ENCODE results near the gene FBXO36. TPM values are rescaled to one million over a fixed set of nuclear protein-coding genes. Genes with fewer than 3 reads are reported as not detected.

FBXO36 gene
- total RNA-seq, 1 experiment from 2014 or later = 3.6 TPM

- Histone ChIP-seq H3K4me1 (ENCODE audit: insufficient read depth, low read length) (peaks cover 11% of the 10 kb centered on the region), H3K79me2 (ENCODE audit: low read length) (peaks cover 92% of the 10 kb centered on the region), H3F3A (ENCODE audit: low read length, unreplicated experiment) (no peaks in the 10 kb centered on the region), H3K4me3 (ENCODE audit: low read length) (no peak overlapping the region), H2AFZ (ENCODE audit: low read length) (no peak overlapping the region), H3K27me3 (ENCODE audit: low read length) (no peaks in the 10 kb centered on the region), H3K9ac (ENCODE audit: low read length) (no peak overlapping the region), H4K20me1 (ENCODE audit: low read length) (peaks cover 16% of the 10 kb centered on the region), H3K9me3 (ENCODE audit: low read length) (no peaks in the 10 kb centered on the region), H3K27ac (ENCODE audit: low read length) (no peak overlapping the region), H3K36me3 (ENCODE audit: low read depth, low read length) (no peaks in the 10 kb centered on the region; the same call in 1 of the 2 replicates), H3K4me2 (ENCODE audit: low read length) (no peak overlapping the region), H3K9me2 (replicated peaks; ENCODE audit: low read length) (no peaks in the 10 kb centered on the region)
- ChIA-PET POLR2A (ENCODE audit: unreplicated experiment) (no interaction called here), CTCF (no interaction called here)
- BruUV-seq (replicated peaks) = no TSS peak
- ATAC-seq = no peak
- intact Hi-C loops (cut with micrococcal nuclease) = no loop called here
- TF ChIP-seq EZH2phosphoT487 (IDR thresholded peaks at IDR 0.05; ENCODE audit: borderline replicate concordance, low read length) (no peak), EZH2 (IDR thresholded peaks at IDR 0.05; ENCODE audit: low read length, unreplicated experiment) (no peak)
- TF ChIP-seq, protein P1, sequence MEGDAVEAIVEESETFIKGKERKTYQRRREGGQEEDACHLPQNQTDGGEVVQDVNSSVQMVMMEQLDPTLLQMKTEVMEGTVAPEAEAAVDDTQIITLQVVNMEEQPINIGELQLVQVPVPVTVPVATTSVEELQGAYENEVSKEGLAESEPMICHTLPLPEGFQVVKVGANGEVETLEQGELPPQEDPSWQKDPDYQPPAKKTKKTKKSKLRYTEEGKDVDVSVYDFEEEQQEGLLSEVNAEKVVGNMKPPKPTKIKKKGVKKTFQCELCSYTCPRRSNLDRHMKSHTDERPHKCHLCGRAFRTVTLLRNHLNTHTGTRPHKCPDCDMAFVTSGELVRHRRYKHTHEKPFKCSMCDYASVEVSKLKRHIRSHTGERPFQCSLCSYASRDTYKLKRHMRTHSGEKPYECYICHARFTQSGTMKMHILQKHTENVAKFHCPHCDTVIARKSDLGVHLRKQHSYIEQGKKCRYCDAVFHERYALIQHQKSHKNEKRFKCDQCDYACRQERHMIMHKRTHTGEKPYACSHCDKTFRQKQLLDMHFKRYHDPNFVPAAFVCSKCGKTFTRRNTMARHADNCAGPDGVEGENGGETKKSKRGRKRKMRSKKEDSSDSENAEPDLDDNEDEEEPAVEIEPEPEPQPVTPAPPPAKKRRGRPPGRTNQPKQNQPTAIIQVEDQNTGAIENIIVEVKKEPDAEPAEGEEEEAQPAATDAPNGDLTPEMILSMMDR (conservative IDR thresholded peaks at IDR 0.05; ENCODE audit: low read depth, low read length) = no peak
- no peak for DNase-seq
Measured at GRCh38 chr2:229889023-229889422, 33.3 kb upstream of the FBXO36 start.

DNA sequence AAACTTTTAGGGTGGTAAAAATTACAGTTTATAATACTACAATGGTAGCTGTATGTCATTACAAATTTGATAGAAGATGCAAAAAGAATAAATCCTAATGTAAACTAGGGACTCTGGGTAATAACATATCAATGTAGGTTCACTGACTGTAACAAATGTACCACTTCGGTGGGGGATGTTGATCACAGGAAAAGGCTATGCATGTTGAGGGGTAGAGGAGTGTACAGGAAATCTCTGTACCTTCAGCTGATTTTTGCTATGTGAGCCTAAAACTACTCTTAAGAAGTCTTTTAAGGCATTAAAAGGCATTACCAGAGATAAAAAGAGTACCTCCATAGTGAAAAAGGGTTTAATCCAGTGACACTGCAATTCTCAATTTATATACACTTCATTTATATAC is 25.4 kb upstream of the FBXO36 start:
- H3K4me2 ChIP-seq (ENCODE audit: low read length) = no peak overlapping the region
- H3K9me3 ChIP-seq (ENCODE audit: low read length) = no peaks in the 10 kb centered on the region
- peaks cover 7% of the 10 kb centered on the region for H3K4me1 ChIP-seq (ENCODE audit: insufficient read depth, low read length)
- no peaks in the 10 kb centered on the region for H3K9me2 ChIP-seq (replicated peaks; ENCODE audit: low read length)
- H3F3A ChIP-seq (ENCODE audit: low read length, unreplicated experiment) = no peaks in the 10 kb centered on the region
- no peak overlapping the region for H2AFZ ChIP-seq (ENCODE audit: low read length)
- H3K9ac ChIP-seq (ENCODE audit: low read length) = no peak overlapping the region
- H4K20me1 ChIP-seq (ENCODE audit: low read length) = 0 out of 2 replicates have a peak, but pooled peaks cover 17% of the 10 kb centered on the region
- DNase-seq (no peak), ATAC-seq (no peak)
- H3K36me3 ChIP-seq (ENCODE audit: low read depth, low read length) = peaks cover 7% of the 10 kb centered on the region
- H3K27ac ChIP-seq (ENCODE audit: low read length) = no peak overlapping the region
- CTCF ChIA-PET = no interaction called here
- intact Hi-C loops (cut with micrococcal nuclease) = no loop called here
- BruUV-seq (replicated peaks) = no TSS peak
- H3K79me2 ChIP-seq (ENCODE audit: low read length) = peaks cover 98% of the 10 kb centered on the region
- POLR2A ChIA-PET (ENCODE audit: unreplicated experiment) = no interaction called here
- H3K27me3 ChIP-seq (ENCODE audit: low read length) = no peaks in the 10 kb centered on the region
- TF ChIP-seq EZH2phosphoT487 (IDR thresholded peaks at IDR 0.05; ENCODE audit: borderline replicate concordance, low read length) (no peak), EZH2 (IDR thresholded peaks at IDR 0.05; ENCODE audit: low read length, unreplicated experiment) (no peak)
- TF ChIP-seq, protein P1 (conservative IDR thresholded peaks at IDR 0.05; ENCODE audit: low read depth, low read length) = no peak
- no peak overlapping the region for H3K4me3 ChIP-seq (ENCODE audit: low read length)

- no TSS peak for BruUV-seq (replicated peaks)
- no peak overlapping the region for H2AFZ ChIP-seq (ENCODE audit: low read length)
- intact Hi-C loops (cut with micrococcal nuclease) = no loop called here
- peaks cover 24% of the 10 kb centered on the region; the same call in 1 of the 2 replicates for H4K20me1 ChIP-seq (ENCODE audit: low read length)
- no peaks in the 10 kb centered on the region for H3K9me3 ChIP-seq (ENCODE audit: low read length)
- H3K4me2 ChIP-seq (ENCODE audit: low read length) = no peak overlapping the region
- H3K36me3 ChIP-seq (ENCODE audit: low read depth, low read length) = peaks cover 7% of the 10 kb centered on the region
- no peaks in the 10 kb centered on the region for H3F3A ChIP-seq (ENCODE audit: low read length, unreplicated experiment)
- no peak overlapping the region for H3K9ac ChIP-seq (ENCODE audit: low read length)
- ChIA-PET CTCF (no interaction called here), POLR2A (ENCODE audit: unreplicated experiment) (no interaction called here)
- no peaks in the 10 kb centered on the region for H3K27me3 ChIP-seq (ENCODE audit: low read length)
- DNase-seq (no peak), ATAC-seq (no peak)
- peaks cover 13% of the 10 kb centered on the region for H3K4me1 ChIP-seq (ENCODE audit: insufficient read depth, low read length)
- peaks cover 97% of the 10 kb centered on the region for H3K79me2 ChIP-seq (ENCODE audit: low read length)
- no peak overlapping the region for H3K27ac ChIP-seq (ENCODE audit: low read length)
- no peak overlapping the region for H3K4me3 ChIP-seq (ENCODE audit: low read length)
- no peaks in the 10 kb centered on the region for H3K9me2 ChIP-seq (replicated peaks; ENCODE audit: low read length)
- TF ChIP-seq, protein P1 (conservative IDR thresholded peaks at IDR 0.05; ENCODE audit: low read depth, low read length) = no peak
- TF ChIP-seq EZH2phosphoT487 (IDR thresholded peaks at IDR 0.05; ENCODE audit: borderline replicate concordance, low read length) (no peak), EZH2 (IDR thresholded peaks at IDR 0.05; ENCODE audit: low read length, unreplicated experiment) (no peak)
Measured at GRCh38 chr2:229899604-229900003, 22.7 kb upstream of the FBXO36 start.

Measured in PC-3 (cell line).